ENCODE results near the gene ACSS3. TPM values are rescaled to one million over a fixed set of nuclear protein-coding genes. Genes with fewer than 3 reads are reported as not detected.
"Not testable (repeated sequence)": the region's sequence is repeated elsewhere in the genome, so short reads cannot be mapped to it uniquely, and the experiment has no call there.

Gene ACSS3
- total RNA-seq, 1 donor from 2014 or later: 18.7 TPM

GRCh38 chr12:81094718-81095360 lies 17.0 kb downstream of the ACSS3 start:
- Mint-ChIP-seq H3K27ac (ENCODE audit: unreplicated experiment) (no peak overlapping the region), H3K9me3 (ENCODE audit: unreplicated experiment) (no peaks in the 10 kb centered on the region), H3K27me3 (ENCODE audit: unreplicated experiment) (peaks cover 2% of the 10 kb centered on the region), H3K36me3 (ENCODE audit: low read depth, unreplicated experiment) (no peaks in the 10 kb centered on the region), H3K4me1 (ENCODE audit: unreplicated experiment) (peaks cover 6% of the 10 kb centered on the region), H3K4me3 (ENCODE audit: unreplicated experiment) (no peak overlapping the region)
- no peak for DNase-seq (ENCODE audit: low spot score)
- TF ChIP-seq, protein P1, sequence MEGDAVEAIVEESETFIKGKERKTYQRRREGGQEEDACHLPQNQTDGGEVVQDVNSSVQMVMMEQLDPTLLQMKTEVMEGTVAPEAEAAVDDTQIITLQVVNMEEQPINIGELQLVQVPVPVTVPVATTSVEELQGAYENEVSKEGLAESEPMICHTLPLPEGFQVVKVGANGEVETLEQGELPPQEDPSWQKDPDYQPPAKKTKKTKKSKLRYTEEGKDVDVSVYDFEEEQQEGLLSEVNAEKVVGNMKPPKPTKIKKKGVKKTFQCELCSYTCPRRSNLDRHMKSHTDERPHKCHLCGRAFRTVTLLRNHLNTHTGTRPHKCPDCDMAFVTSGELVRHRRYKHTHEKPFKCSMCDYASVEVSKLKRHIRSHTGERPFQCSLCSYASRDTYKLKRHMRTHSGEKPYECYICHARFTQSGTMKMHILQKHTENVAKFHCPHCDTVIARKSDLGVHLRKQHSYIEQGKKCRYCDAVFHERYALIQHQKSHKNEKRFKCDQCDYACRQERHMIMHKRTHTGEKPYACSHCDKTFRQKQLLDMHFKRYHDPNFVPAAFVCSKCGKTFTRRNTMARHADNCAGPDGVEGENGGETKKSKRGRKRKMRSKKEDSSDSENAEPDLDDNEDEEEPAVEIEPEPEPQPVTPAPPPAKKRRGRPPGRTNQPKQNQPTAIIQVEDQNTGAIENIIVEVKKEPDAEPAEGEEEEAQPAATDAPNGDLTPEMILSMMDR (IDR thresholded peaks at IDR 0.05; ENCODE audit: unreplicated experiment): no peak

DNA sequence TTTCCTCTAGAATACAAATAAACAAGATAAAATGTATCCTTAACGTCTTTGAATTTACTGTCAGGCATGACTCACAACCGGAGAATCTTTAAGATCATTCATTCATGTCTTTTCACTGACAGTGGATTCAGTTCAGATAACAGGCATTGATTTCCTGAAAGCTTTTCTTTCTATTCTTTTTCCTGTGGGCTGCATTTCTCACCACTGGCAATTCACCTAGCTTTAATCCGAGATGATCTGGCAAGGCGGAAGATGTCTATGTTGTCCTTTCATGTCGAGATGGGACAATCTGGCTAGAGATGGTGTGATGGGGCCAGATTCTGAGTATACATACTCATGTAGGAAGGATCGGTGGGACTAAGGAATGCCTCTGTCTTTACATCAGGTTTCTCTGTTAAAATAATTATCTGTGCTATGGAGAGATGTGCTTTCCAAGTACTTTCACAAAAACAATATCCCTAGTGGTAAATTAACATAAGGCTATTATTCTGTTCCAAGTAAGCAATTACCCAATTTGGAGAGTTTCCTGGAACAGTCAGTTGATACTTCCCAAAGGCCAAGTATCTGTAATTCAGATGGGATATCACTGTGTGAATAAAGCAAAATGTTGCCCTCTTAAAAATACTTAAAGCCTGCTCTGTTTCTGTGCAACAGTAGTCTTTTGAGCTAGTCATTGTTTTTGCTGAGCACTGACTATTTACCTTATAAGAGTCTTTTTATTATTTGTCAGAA lies 17.8 kb downstream of the ACSS3 start:
- no peak overlapping the region for H3K4me3 Mint-ChIP-seq (ENCODE audit: unreplicated experiment)
- TF ChIP-seq, protein P1 (IDR thresholded peaks at IDR 0.05; ENCODE audit: unreplicated experiment): no peak
- no peaks in the 10 kb centered on the region for H3K9me3 Mint-ChIP-seq (ENCODE audit: unreplicated experiment)
- H3K27ac Mint-ChIP-seq (ENCODE audit: unreplicated experiment): no peak overlapping the region
- no peak for DNase-seq (ENCODE audit: low spot score)
- H3K4me1 Mint-ChIP-seq (ENCODE audit: unreplicated experiment): peaks cover 6% of the 10 kb centered on the region
- H3K27me3 Mint-ChIP-seq (ENCODE audit: unreplicated experiment): peaks cover 2% of the 10 kb centered on the region
- no peaks in the 10 kb centered on the region for H3K36me3 Mint-ChIP-seq (ENCODE audit: low read depth, unreplicated experiment)

GRCh38 chr12:81105687-81106086 lies 27.8 kb downstream of the ACSS3 start:
- TF ChIP-seq, protein P1 (IDR thresholded peaks at IDR 0.05; ENCODE audit: unreplicated experiment): no peak
- Mint-ChIP-seq H3K27me3 (ENCODE audit: unreplicated experiment) (no peaks in the 10 kb centered on the region), H3K4me1 (ENCODE audit: unreplicated experiment) (no peaks in the 10 kb centered on the region), H3K27ac (ENCODE audit: unreplicated experiment) (no peak overlapping the region), H3K9me3 (ENCODE audit: unreplicated experiment) (no peaks in the 10 kb centered on the region), H3K4me3 (ENCODE audit: unreplicated experiment) (no peak overlapping the region), H3K36me3 (ENCODE audit: low read depth, unreplicated experiment) (no peaks in the 10 kb centered on the region)
- DNase-seq (ENCODE audit: low spot score): no peak

DNA sequence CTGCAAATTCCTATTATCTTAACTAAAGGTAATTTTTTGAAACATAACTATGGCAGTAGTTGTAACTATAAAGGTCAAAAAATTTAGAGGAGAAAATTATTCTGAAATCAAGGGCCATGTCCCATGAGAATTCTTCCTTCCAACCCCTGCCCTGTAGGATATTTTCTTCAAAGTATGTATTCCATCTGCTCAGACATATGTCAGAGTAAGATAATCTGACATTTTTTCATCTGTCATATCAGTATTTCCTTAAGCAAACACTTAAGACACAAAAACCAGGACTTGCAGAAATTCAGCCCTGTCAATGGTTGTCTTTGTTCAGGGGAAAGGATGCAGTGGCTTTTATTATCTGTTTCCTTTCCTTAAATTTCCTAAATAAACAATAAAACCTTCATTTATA lies 36.3 kb downstream of the ACSS3 start:
- H3K9me3 Mint-ChIP-seq (ENCODE audit: unreplicated experiment): no peaks in the 10 kb centered on the region
- TF ChIP-seq, protein P1 (IDR thresholded peaks at IDR 0.05; ENCODE audit: unreplicated experiment): no peak
- no peak overlapping the region for H3K4me3 Mint-ChIP-seq (ENCODE audit: unreplicated experiment)
- H3K27ac Mint-ChIP-seq (ENCODE audit: unreplicated experiment): no peak overlapping the region
- no peaks in the 10 kb centered on the region for H3K27me3 Mint-ChIP-seq (ENCODE audit: unreplicated experiment)
- DNase-seq (ENCODE audit: low spot score): no peak
- peaks cover 15% of the 10 kb centered on the region for H3K36me3 Mint-ChIP-seq (ENCODE audit: low read depth, unreplicated experiment)
- H3K4me1 Mint-ChIP-seq (ENCODE audit: unreplicated experiment): peaks cover 12% of the 10 kb centered on the region

DNA sequence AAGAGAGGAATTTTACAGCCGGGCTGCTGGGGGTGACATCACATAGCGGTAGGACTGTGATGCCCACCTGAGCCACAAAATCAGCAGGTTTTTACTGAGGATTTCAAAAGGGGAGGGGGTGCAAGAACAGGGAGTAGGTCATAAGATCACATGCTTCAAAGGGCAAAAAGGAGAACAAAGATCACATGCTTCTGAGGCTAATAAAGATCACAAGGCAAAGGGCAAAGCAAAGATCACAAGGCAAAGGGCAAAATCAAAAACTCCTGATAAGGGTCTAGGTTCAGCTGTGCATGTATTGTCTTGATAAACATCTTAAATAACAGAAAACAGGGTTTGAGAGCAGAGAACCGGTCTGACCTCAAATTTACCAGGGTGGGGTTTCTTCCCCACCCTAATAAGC lies 41.2 kb downstream of the ACSS3 start:
- H3K27ac Mint-ChIP-seq (ENCODE audit: unreplicated experiment); H3K4me1 Mint-ChIP-seq (ENCODE audit: unreplicated experiment); DNase-seq (ENCODE audit: low spot score); H3K27me3 Mint-ChIP-seq (ENCODE audit: unreplicated experiment); H3K9me3 Mint-ChIP-seq (ENCODE audit: unreplicated experiment); H3K4me3 Mint-ChIP-seq (ENCODE audit: unreplicated experiment): not testable (repeated sequence)
- H3K36me3 Mint-ChIP-seq (ENCODE audit: low read depth, unreplicated experiment): peaks cover 15% of the 10 kb centered on the region
